ENCODE measurements around the gene ATG4B. TPM values are rescaled to one million over a fixed set of nuclear protein-coding genes. Genes with fewer than 3 reads are reported as not detected.

ATG4B gene
- total and polyA plus RNA-seq, 9 of the 15 experiments (the other 6 are each of a cell fraction or from before 2014, with no cell fraction given) = 5.9 to 58.8 (median 35.6) TPM

DNA sequence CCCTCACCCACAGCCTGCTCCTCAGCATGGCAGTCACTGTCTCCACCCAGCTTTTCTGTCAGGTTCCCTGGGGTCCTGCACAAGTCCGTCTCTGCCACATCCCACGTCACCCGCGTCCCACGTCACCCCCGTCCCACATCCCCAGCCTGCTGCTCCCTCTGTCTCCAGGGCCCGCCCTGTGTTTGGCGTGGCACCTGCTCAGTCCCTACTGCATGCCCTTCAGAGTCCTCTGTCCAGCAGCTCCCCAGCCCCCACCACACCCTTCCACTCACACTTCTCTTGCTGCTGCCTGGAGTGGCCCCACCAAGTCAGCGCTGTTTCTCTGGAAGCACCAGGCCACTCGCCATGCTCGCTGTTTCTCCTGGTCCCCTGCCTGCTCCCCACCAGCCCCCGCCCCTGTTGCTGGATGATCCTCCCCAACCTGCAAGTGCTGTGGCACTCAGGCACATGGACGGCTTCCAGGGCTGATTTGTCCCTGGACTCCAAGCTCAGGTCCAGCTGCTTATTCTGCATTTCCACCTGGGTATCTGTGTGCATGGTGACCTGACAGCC is 18.8 kb downstream of the ATG4B start:
- H3K4me2 ChIP-seq (ENCODE audit: insufficient read depth, low read length) = no peak overlapping the region
- CTCF ChIA-PET (ENCODE audit: low intra/inter-chr PET ratio) = no interaction called here
- no peaks in the 10 kb centered on the region for H3K27me3 ChIP-seq (ENCODE audit: control insufficient read depth in 2 of 2, insufficient read depth in 2 of 2, low read length in 2 of 2)
- intact Hi-C loops (cut with micrococcal nuclease) = no loop called here
- H3K9me3 ChIP-seq (replicated peaks; ENCODE audit: control insufficient read depth, insufficient read depth, low read depth, low read length) = no peaks in the 10 kb centered on the region
- no peak for FAIRE-seq
- H3K4me3 ChIP-seq = no peak overlapping the region
- peaks cover 66% of the 10 kb centered on the region; the same call in 2 of the 3 replicates for H3K36me3 ChIP-seq (ENCODE audit: control insufficient read depth, insufficient read depth, low read length)
- in situ Hi-C loops (cut with MboI) = no loop called here
- peaks cover 0 to 3% of the 10 kb centered on the region in 2 experiments; a peak in 2 of 5 replicates for H3K4me1 ChIP-seq (replicated peaks in 1 of 2; ENCODE audit: control insufficient read depth in 2 of 2, insufficient read depth in 2 of 2, low read length in 2 of 2)
- BruUV-seq (replicated peaks) = no TSS peak
- TF ChIP-seq ZNF143 (CRISPR knock-in tag; IDR thresholded peaks at IDR 0.05) (no peak), POLR2G (IDR thresholded peaks at IDR 0.05; ENCODE audit: low read depth, low read length) (0 out of 2 replicates have a peak, but pooled peaks have one; percentile 26)
- no peaks in the 10 kb centered on the region for H3K9me1 ChIP-seq (ENCODE audit: control insufficient read depth, insufficient read depth, low read length)
- H3K27ac ChIP-seq (ENCODE audit: extremely low read depth, low read depth, low read length) = no peak overlapping the region
- H3K9ac ChIP-seq (ENCODE audit: insufficient read depth in 1 of 2, low read depth in 2 of 2, low read length in 2 of 2) = no peak overlapping the region
- H2AFZ ChIP-seq (ENCODE audit: low read depth, low read length) = no peak overlapping the region
- 96% methylated on average over 10 of the region's 13 CpGs for WGBS (ENCODE audit: insufficient coverage, low coverage, missing lambda C conversion rate)
- POLR2A ChIA-PET = interaction anchor here (0.6 kb wide), 1 partner anchor 54 kb away, joined by 3 read pairs; no protein-coding TSS in a partner anchor
- no peak for DNase-seq (ENCODE audit: extremely low read depth in 1 of 4, low spot score in 3 of 4)
- ATAC-seq = no peak
- no peaks in the 10 kb centered on the region for H3K79me2 ChIP-seq (ENCODE audit: control insufficient read depth, insufficient read depth, low read length)
- no peaks in the 10 kb centered on the region for H4K20me1 ChIP-seq (replicated peaks; ENCODE audit: control insufficient read depth, insufficient read depth, low read length)

DNA sequence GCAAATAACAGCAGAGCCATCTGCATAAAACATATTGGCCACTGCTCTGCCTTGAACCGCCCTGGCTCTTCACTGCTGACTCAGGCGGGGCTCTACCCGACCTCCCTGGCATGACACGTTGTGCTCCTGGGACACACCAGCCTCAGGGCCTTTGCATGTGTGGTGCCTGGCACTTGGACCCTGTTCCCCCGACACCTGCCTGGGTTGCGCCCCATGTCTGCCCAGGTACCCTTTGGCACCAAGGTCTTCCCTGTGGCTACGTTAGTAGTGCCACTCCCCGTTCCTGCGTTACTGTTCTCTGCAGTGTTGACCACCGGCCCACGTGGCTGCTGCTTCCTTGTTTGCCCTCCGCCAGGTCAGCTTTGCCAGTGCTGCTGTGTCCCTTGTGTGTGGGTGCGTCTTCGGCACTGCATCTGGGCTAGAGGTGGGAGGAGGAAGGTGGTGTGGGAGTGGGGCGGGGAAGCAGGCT is 20.3 kb downstream of the ATG4B start:
- FAIRE-seq (no peak), DNase-seq (ENCODE audit: extremely low read depth in 1 of 4, low spot score in 3 of 4) (no peak), ATAC-seq (no peak)
- ChIA-PET POLR2A (no interaction called here), CTCF (ENCODE audit: low intra/inter-chr PET ratio) (no interaction called here)
- Histone ChIP-seq H2AFZ (ENCODE audit: low read depth, low read length) (no peak overlapping the region), H3K9me1 (ENCODE audit: control insufficient read depth, insufficient read depth, low read length) (no peaks in the 10 kb centered on the region), H3K9ac (ENCODE audit: insufficient read depth in 1 of 2, low read depth in 2 of 2, low read length in 2 of 2) (no peak overlapping the region), H3K36me3 (ENCODE audit: control insufficient read depth, insufficient read depth, low read length) (peaks cover 53% of the 10 kb centered on the region; the same call in 2 of the 3 replicates), H4K20me1 (replicated peaks; ENCODE audit: control insufficient read depth, insufficient read depth, low read length) (no peaks in the 10 kb centered on the region), H3K4me1 (replicated peaks in 1 of 2; ENCODE audit: control insufficient read depth in 2 of 2, insufficient read depth in 2 of 2, low read length in 2 of 2) (peaks cover 0 to 3% of the 10 kb centered on the region in 2 experiments; a peak in 1 of 5 replicates), H3K9me3 (replicated peaks; ENCODE audit: control insufficient read depth, insufficient read depth, low read depth, low read length) (no peaks in the 10 kb centered on the region), H3K27ac (ENCODE audit: extremely low read depth, low read depth, low read length) (no peak overlapping the region), H3K4me2 (ENCODE audit: insufficient read depth, low read length) (no peak overlapping the region), H3K27me3 (ENCODE audit: control insufficient read depth in 2 of 2, insufficient read depth in 2 of 2, low read length in 2 of 2) (no peaks in the 10 kb centered on the region), H3K79me2 (ENCODE audit: control insufficient read depth, insufficient read depth, low read length) (no peaks in the 10 kb centered on the region), H3K4me3 (no peak overlapping the region)
- intact Hi-C loops (cut with micrococcal nuclease) (no loop called here), in situ Hi-C loops (cut with MboI) (no loop called here)
- BruUV-seq (replicated peaks) = no TSS peak
- 95% methylated on average over 10 of the region's 15 CpGs for WGBS (ENCODE audit: insufficient coverage, low coverage, missing lambda C conversion rate)
- TF ChIP-seq ZNF212 (CRISPR knock-in tag; IDR thresholded peaks at IDR 0.05) (no peak), POLR2G (IDR thresholded peaks at IDR 0.05; ENCODE audit: low read depth, low read length) (0 out of 2 replicates have a peak, but pooled peaks have one; percentile 19), SMARCC2 (IDR thresholded peaks at IDR 0.05; ENCODE audit: low read depth) (no peak), MIER1 (IDR thresholded peaks at IDR 0.05; ENCODE audit: low read depth) (no peak), DMBX1 (CRISPR knock-in tag; IDR thresholded peaks at IDR 0.05; ENCODE audit: borderline replicate concordance) (no peak), ZNF586 (CRISPR knock-in tag; conservative IDR thresholded peaks at IDR 0.05) (no peak)
